ENCODE data around the gene CRLF1. TPM values are rescaled to one million over a fixed set of nuclear protein-coding genes. Genes with fewer than 3 reads are reported as not detected.
A peak's percentile ranks its signal among the peaks of the same experiment; 100 is the strongest.

Gene CRLF1
- total and polyA plus RNA-seq, 2 experiments from 2014 or later = 18.1 to 19.7 TPM

DNA sequence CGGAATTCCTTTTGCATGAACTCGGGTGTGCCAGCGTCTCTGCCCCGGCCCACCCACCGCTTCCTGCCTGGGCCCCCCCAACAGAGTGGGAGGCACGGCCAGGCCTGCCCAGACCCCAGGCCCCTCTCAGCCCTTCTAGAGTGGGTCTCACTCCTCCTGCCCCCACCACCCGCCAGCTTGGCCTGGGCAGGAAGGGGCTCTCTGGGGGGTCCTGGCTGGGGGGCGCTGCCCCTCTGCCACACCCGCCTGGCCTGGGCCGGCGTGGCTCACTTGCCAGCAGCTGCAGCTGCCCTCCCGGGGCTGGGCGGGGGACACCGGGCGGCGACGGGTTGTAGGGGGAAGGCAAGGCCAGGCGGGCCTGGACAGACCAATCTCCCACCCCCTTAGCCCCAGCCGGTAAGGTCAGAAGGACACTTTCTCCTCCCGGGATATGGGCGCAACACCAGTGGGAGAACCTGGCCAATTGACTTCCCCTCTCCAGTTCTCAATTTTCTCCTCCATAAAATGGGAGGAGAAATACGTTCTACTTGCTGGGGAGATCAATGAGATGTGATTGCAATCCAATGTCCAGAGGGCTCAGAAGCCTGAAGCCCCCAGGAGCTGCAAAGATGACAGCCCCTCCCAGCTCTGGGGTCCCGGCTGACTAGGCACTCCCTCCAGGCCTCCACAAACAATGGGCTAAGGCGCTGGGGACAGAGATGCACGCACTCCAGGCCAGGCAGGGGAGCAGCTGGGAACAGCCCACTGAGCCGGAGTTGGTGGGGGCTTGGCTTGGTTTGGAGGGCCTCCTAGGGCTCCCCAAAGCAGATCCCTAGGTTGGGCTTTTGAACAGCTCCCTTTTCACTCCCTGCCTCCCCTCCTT is 2.4 kb downstream of the CRLF1 start (continued):
- TF ChIP-seq POLR2AphosphoS5 (IDR thresholded peaks at IDR 0.05; ENCODE audit: low read depth) (no peak), STAT1 (IDR thresholded peaks at IDR 0.05; ENCODE audit: unreplicated experiment) (no peak), NANOG (IDR thresholded peaks at IDR 0.05; ENCODE audit: borderline replicate concordance) (no peak), ZNF331 (CRISPR knock-in tag; IDR thresholded peaks at IDR 0.05; ENCODE audit: low read depth) (no peak), REST (IDR thresholded peaks at IDR 0.05; ENCODE audit: unreplicated experiment) (no peak)

- TF ChIP-seq JUNB (IDR thresholded peaks at IDR 0.05; ENCODE audit: unreplicated experiment) = no peak
- TF ChIP-seq, protein P1, sequence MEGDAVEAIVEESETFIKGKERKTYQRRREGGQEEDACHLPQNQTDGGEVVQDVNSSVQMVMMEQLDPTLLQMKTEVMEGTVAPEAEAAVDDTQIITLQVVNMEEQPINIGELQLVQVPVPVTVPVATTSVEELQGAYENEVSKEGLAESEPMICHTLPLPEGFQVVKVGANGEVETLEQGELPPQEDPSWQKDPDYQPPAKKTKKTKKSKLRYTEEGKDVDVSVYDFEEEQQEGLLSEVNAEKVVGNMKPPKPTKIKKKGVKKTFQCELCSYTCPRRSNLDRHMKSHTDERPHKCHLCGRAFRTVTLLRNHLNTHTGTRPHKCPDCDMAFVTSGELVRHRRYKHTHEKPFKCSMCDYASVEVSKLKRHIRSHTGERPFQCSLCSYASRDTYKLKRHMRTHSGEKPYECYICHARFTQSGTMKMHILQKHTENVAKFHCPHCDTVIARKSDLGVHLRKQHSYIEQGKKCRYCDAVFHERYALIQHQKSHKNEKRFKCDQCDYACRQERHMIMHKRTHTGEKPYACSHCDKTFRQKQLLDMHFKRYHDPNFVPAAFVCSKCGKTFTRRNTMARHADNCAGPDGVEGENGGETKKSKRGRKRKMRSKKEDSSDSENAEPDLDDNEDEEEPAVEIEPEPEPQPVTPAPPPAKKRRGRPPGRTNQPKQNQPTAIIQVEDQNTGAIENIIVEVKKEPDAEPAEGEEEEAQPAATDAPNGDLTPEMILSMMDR (conservative IDR thresholded peaks at IDR 0.05; ENCODE audit: low read depth in 2 of 2) = peak; percentile 24 to 44
- no peak for TF ChIP-seq ZNF114 (CRISPR knock-in tag; IDR thresholded peaks at IDR 0.05)
- TF ChIP-seq NANOG (IDR thresholded peaks at IDR 0.05; ENCODE audit: borderline replicate concordance) = no peak
- TF ChIP-seq STAT1 (IDR thresholded peaks at IDR 0.05; ENCODE audit: unreplicated experiment) = no peak
- TF ChIP-seq REST (IDR thresholded peaks at IDR 0.05; ENCODE audit: unreplicated experiment) = no peak
- TF ChIP-seq EZH2 (IDR thresholded peaks at IDR 0.05; ENCODE audit: low read depth, unreplicated experiment) = peak; percentile 55
- H3K4me1 Mint-ChIP-seq = peaks cover 24% of the 10 kb centered on the region
- peak; percentile 84 for DNase-seq (ENCODE audit: low spot score)
- H3K36me3 Mint-ChIP-seq (ENCODE audit: low read depth) = peaks cover 2% of the 10 kb centered on the region; the same call in 1 of the 3 replicates
- peaks cover 73% of the 10 kb centered on the region for H3K27me3 Mint-ChIP-seq (ENCODE audit: insufficient read depth, low read depth, poor library complexity)
- no peaks in the 10 kb centered on the region for H3K9me2 ChIP-seq (ENCODE audit: insufficient read depth)
- 0 out of 2 replicates have a peak, but pooled peaks cover 7% of the 10 kb centered on the region for H4K20me1 ChIP-seq (replicated peaks; ENCODE audit: insufficient read depth)
- peak overlapping the region; percentile 57 for H3K4me3 ChIP-seq
- peaks cover 17% of the 10 kb centered on the region for H3F3A ChIP-seq (replicated peaks; ENCODE audit: low read depth)
- H3K27me3 ChIP-seq (ENCODE audit: insufficient read depth) = peaks cover 79% of the 10 kb centered on the region
- H3K27ac Mint-ChIP-seq = no peak overlapping the region
- H3K27ac ChIP-seq (ENCODE audit: low read depth) = no peak overlapping the region
- no peak overlapping the region for H2AFZ ChIP-seq
- H3K4me1 ChIP-seq (ENCODE audit: insufficient read depth) = peaks cover 25% of the 10 kb centered on the region
- H3K9me3 Mint-ChIP-seq = no peaks in the 10 kb centered on the region; the same call in 2 of the 3 replicates
- peak overlapping the region; percentile 57 for H3K4me3 Mint-ChIP-seq
- H3K36me3 ChIP-seq (ENCODE audit: insufficient read depth) = no peaks in the 10 kb centered on the region
- H3K79me2 ChIP-seq (replicated peaks; ENCODE audit: insufficient read depth) = no peaks in the 10 kb centered on the region
- peak; percentile 66 for ATAC-seq
- peak overlapping the region; percentile 96 for H3K4me2 ChIP-seq
Observed at GRCh38 chr19:18603255-18603957, 3.2 kb downstream of the CRLF1 start.
